Ishikawa (cell line): ENCODE data around the gene TTC3.

Experiments
- CEBPB ChIP-seq: IDR thresholded peaks from 2 replicates; pipeline ENCODE4 v1.6.1; 2012
- CREB1 ChIP-seq: IDR thresholded peaks from 2 replicates; pipeline ENCODE4 v1.6.1; 2012; ENCODE audit warnings: low read depth
- EGR1 ChIP-seq: IDR thresholded peaks from 2 replicates; pipeline ENCODE4 v1.6.1; 2012
- EP300 ChIP-seq: IDR thresholded peaks from 2 replicates; pipeline ENCODE4 v1.6.1; 2012; ENCODE audit warnings: borderline replicate concordance
- FOXM1 ChIP-seq: IDR thresholded peaks from 2 replicates; pipeline ENCODE4 v1.6.1; 2012; ENCODE audit warnings: low read depth, borderline replicate concordance
- NFIC ChIP-seq: IDR thresholded peaks from 2 replicates; pipeline ENCODE4 v1.6.1; 2012
- RAD21 ChIP-seq: IDR thresholded peaks from 2 replicates; pipeline ENCODE4 v1.6.1; 2012; ENCODE audit warnings: low read depth
- TAF1 ChIP-seq: IDR thresholded peaks from 2 replicates; pipeline ENCODE4 v1.6.1; 2012; ENCODE audit warnings: low read depth, mild to moderate bottlenecking
- TCF12 ChIP-seq: IDR thresholded peaks from 2 replicates; pipeline ENCODE4 v1.6.1; 2012; ENCODE audit warnings: low read depth
- TEAD4 ChIP-seq: IDR thresholded peaks from 2 replicates; pipeline ENCODE4 v1.6.1; 2012
- YY1 ChIP-seq: IDR thresholded peaks from 2 replicates; pipeline ENCODE4 v1.6.1; 2012; ENCODE audit warnings: low read depth
- ZBTB7A ChIP-seq: IDR thresholded peaks from 2 replicates; pipeline ENCODE4 v1.6.1; 2012; ENCODE audit warnings: low read depth
- TF ChIP-seq, protein P1 (sequence below): IDR thresholded peaks from 2 replicates; pipeline ENCODE4 v1.6.1; 2012
- TF ChIP-seq, protein P2 (sequence below): IDR thresholded peaks from 2 replicates; pipeline ENCODE4 v1.6.1; 2012
- TF ChIP-seq, protein P3 (sequence below): IDR thresholded peaks from 2 replicates; pipeline ENCODE4 v1.6.1; 2012; ENCODE audit warnings: low read depth, mild to moderate bottlenecking

Gene TTC3

DNA sequence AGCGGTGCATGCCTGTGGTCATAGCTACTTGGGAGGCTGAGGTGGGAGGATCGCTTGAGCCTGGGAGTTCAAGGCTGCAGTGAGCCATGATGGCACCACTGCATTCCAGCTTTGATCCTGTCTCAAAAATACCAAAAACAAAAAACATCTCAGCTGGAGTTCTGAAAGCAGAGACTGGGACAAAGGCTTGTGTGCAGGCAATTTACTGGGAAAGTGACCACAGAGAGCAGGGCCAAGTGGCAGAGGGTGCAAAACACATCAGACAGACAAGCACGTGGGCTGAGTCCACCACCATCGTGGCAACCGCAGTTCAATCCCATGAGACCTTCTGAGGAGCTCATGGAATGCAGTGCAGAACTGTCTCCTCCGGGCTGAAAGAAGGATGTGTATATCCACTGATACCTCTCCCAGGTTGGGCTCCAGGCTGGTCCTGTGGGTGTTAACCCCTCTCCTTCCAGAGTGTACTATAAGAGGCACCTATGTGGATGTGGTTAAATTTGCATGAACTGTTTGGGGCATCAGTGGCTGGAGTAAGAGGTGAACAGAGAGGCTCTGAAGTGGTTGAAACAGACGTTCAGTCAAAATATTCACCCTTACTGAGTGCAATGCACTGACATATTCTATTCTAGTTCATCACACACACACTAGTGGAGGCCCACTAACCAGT is 11.0 kb upstream of the TTC3 start:
- no peak for TF ChIP-seq ZBTB7A
- TF ChIP-seq, protein P1, sequence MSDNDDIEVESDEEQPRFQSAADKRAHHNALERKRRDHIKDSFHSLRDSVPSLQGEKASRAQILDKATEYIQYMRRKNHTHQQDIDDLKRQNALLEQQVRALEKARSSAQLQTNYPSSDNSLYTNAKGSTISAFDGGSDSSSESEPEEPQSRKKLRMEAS: no peak
- no peak for TF ChIP-seq CEBPB
- no peak for TF ChIP-seq CREB1
- no peak for TF ChIP-seq EP300
- TF ChIP-seq TEAD4: no peak

DNA sequence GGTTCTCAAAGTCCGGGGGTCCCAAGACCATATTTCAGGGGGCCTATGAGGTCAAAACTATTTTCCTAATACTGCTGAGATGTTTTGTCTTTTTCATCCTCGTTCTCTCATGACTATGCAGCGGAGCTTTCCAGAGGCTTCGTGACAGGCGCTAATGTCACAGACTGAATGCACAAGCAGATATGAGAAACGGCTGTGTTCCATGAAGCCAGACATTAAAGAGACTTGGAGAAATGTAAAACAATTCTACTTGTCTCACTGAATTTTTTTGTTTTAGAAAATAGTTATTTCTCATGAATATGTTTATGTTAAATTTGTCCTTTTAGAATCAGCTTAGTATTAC is 10.5 kb upstream of the TTC3 start:
- TF ChIP-seq, protein P2, sequence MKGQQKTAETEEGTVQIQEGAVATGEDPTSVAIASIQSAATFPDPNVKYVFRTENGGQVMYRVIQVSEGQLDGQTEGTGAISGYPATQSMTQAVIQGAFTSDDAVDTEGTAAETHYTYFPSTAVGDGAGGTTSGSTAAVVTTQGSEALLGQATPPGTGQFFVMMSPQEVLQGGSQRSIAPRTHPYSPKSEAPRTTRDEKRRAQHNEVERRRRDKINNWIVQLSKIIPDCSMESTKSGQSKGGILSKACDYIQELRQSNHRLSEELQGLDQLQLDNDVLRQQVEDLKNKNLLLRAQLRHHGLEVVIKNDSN: no peak
- TF ChIP-seq, protein P3, sequence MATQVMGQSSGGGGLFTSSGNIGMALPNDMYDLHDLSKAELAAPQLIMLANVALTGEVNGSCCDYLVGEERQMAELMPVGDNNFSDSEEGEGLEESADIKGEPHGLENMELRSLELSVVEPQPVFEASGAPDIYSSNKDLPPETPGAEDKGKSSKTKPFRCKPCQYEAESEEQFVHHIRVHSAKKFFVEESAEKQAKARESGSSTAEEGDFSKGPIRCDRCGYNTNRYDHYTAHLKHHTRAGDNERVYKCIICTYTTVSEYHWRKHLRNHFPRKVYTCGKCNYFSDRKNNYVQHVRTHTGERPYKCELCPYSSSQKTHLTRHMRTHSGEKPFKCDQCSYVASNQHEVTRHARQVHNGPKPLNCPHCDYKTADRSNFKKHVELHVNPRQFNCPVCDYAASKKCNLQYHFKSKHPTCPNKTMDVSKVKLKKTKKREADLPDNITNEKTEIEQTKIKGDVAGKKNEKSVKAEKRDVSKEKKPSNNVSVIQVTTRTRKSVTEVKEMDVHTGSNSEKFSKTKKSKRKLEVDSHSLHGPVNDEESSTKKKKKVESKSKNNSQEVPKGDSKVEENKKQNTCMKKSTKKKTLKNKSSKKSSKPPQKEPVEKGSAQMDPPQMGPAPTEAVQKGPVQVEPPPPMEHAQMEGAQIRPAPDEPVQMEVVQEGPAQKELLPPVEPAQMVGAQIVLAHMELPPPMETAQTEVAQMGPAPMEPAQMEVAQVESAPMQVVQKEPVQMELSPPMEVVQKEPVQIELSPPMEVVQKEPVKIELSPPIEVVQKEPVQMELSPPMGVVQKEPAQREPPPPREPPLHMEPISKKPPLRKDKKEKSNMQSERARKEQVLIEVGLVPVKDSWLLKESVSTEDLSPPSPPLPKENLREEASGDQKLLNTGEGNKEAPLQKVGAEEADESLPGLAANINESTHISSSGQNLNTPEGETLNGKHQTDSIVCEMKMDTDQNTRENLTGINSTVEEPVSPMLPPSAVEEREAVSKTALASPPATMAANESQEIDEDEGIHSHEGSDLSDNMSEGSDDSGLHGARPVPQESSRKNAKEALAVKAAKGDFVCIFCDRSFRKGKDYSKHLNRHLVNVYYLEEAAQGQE: no peak
- TF ChIP-seq TEAD4 (no peak), TCF12 (no peak), YY1 (no peak), TAF1 (no peak), EGR1 (no peak), CEBPB (no peak), FOXM1 (no peak), EP300 (no peak), RAD21 (no peak)
- TF ChIP-seq, protein P1: no peak

DNA sequence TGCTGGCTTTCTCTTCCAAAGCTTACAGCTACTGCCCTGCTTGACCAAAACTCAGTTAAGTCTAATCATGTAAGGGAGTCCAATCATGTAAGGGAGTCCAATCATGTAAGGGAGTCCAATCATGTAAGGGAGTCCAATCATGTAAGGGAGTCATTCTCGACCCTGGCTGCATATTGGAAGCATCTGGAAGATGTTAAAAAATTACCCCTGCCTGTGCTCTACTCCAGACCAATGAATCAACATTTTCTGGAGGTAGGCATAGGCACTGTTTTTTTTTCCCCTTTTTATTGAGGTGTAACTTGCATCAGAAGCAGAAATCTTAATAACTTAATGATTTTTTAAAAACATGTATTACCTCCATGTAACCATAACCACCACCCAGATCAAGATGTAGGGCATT is 9.6 kb upstream of the TTC3 start:
- TF ChIP-seq TCF12: no peak
- TF ChIP-seq, protein P2: no peak
- TF ChIP-seq ZBTB7A: no peak
- no peak for TF ChIP-seq NFIC

DNA sequence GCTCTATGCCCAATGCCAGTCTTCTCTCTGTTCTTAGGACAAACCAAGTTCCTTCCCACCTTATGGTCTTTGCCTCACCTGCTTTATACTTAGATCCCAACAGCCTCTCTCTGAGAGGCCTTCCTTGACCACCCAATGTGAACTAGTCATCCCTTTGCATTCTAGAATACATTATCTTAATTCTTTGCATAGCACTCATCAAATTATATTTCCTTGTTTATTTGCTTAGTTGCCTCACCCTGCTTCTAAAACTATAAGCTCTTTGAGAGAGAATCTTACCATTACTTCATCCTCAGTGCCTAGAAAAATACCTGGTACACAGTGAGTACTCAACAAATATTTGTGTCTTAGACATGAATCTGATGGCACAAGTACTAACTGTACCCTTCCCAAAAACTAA is 8.2 kb upstream of the TTC3 start:
- TF ChIP-seq, protein P2: no peak
- TF ChIP-seq CREB1 (no peak), NFIC (no peak), TCF12 (no peak)
- TF ChIP-seq, protein P3: no peak

DNA sequence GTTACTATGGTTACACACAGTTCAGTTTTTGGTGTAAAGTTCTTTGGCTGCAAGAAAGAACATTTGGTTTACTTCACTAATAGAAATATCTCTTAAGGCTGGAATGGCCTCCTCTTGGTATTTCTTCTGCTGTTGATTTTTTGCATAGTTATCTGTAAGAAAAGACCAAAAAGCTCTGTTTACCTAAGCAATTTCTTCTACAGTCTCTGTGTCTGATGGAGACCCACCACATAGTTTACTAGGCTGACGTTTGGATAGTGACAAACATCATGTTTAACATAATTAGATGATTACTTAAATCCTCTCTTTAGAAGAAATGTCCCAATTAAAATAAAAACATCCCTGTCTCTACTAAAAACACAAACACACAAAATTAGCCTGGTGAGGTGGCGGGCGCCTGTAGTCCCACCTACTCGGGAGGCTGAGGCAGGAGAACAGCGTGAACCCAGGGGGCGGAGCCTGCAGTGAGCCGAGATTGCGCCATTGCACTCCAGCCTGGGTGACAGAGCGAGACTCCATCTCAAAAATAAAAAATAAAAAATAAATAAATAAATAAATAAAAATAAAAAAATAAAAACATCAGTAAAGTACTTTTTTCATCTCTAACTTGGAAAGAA is 7.4 kb upstream of the TTC3 start:
- TF ChIP-seq YY1: no peak
- TF ChIP-seq EP300: no peak
- no peak for TF ChIP-seq NFIC
- TF ChIP-seq, protein P2: no peak
- TF ChIP-seq, protein P3: no peak
- no peak for TF ChIP-seq CREB1
- TF ChIP-seq, protein P1: no peak
- no peak for TF ChIP-seq TEAD4
- TF ChIP-seq RAD21: no peak
- no peak for TF ChIP-seq TAF1
- no peak for TF ChIP-seq EGR1
- TF ChIP-seq TCF12: no peak
- no peak for TF ChIP-seq CEBPB
- TF ChIP-seq FOXM1: no peak
- no peak for TF ChIP-seq ZBTB7A
